ENCODE results near the gene EML6. TPM values are rescaled to one million over a fixed set of nuclear protein-coding genes. Genes with fewer than 3 reads are reported as not detected.

The EML6 gene
- total RNA-seq, 1 experiment from 2014 or later: 0.77 TPM

DNA sequence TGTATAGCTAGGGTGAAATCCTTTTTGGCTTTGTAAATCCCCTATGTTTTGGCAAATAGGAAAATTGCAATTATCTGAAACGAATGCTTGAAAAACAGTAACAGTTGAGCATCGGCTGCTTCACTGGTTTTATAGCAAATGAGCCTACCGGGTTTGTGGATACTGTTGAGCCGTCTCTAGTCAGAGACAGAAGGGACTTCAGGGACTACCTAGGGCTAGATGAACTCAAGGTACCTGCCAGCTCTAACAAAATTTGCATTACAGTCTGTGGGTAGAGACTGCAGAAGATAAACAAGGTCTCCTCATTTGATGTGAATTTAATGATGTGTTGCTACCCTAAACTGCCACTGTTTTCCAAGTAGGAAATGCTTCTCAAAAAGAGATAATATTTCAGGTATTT lies 101.1 kb downstream of the EML6 start:
- Mint-ChIP-seq H3K4me3 (ENCODE audit: unreplicated experiment) (no peak overlapping the region), H3K27me3 (ENCODE audit: insufficient read depth, unreplicated experiment) (no peaks in the 10 kb centered on the region), H3K9me3 (ENCODE audit: unreplicated experiment) (no peaks in the 10 kb centered on the region), H3K36me3 (ENCODE audit: insufficient read depth, unreplicated experiment) (no peaks in the 10 kb centered on the region), H3K27ac (ENCODE audit: low read depth, unreplicated experiment) (no peak overlapping the region), H3K4me1 (ENCODE audit: insufficient read depth, unreplicated experiment) (no peaks in the 10 kb centered on the region)
- no TSS peak for BruUV-seq (replicated peaks)
- DNase-seq (ENCODE audit: unreplicated experiment): no peak
- intact Hi-C loops (cut with micrococcal nuclease): no loop called here
- POLR2A ChIA-PET: no interaction called here
- TF ChIP-seq, protein P1, sequence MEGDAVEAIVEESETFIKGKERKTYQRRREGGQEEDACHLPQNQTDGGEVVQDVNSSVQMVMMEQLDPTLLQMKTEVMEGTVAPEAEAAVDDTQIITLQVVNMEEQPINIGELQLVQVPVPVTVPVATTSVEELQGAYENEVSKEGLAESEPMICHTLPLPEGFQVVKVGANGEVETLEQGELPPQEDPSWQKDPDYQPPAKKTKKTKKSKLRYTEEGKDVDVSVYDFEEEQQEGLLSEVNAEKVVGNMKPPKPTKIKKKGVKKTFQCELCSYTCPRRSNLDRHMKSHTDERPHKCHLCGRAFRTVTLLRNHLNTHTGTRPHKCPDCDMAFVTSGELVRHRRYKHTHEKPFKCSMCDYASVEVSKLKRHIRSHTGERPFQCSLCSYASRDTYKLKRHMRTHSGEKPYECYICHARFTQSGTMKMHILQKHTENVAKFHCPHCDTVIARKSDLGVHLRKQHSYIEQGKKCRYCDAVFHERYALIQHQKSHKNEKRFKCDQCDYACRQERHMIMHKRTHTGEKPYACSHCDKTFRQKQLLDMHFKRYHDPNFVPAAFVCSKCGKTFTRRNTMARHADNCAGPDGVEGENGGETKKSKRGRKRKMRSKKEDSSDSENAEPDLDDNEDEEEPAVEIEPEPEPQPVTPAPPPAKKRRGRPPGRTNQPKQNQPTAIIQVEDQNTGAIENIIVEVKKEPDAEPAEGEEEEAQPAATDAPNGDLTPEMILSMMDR (IDR thresholded peaks at IDR 0.05; ENCODE audit: unreplicated experiment): no peak
- CTCF ChIA-PET: interaction anchor here (1.0 kb wide), 1 partner anchor 14 kb away, joined by 3 read pairs; no protein-coding TSS in a partner anchor

DNA sequence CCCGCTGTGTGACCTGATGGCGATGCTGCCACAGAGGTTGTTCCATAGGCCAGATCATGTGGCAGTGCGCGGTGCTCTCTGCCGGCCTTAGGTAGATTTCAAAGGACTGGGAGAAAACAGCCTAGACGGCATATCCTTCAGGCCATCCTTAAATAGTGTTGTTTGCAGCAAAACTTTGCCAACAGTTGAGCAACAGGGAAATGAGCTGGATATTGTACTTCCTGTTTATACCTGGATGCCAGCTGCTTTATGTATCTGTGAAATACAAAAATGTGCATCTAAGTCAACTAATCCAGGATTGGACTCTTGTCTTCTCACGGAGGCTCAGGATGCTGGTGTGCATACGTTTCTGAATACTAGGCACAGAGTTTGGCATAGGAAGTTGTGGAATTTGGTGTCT lies 107.1 kb downstream of the EML6 start:
- Mint-ChIP-seq H3K4me3 (ENCODE audit: unreplicated experiment) (no peak overlapping the region), H3K36me3 (ENCODE audit: insufficient read depth, unreplicated experiment) (no peaks in the 10 kb centered on the region), H3K4me1 (ENCODE audit: insufficient read depth, unreplicated experiment) (no peaks in the 10 kb centered on the region), H3K27me3 (ENCODE audit: insufficient read depth, unreplicated experiment) (no peaks in the 10 kb centered on the region), H3K9me3 (ENCODE audit: unreplicated experiment) (no peaks in the 10 kb centered on the region), H3K27ac (ENCODE audit: low read depth, unreplicated experiment) (no peak overlapping the region)
- TF ChIP-seq, protein P1 (IDR thresholded peaks at IDR 0.05; ENCODE audit: unreplicated experiment): no peak
- ChIA-PET CTCF (interaction anchor here (5.6 kb wide), 1 partner anchor 8 kb away, joined by 40 read pairs; no protein-coding TSS in a partner anchor), POLR2A (interaction anchor here (1.0 kb wide), 1 partner anchor 19 kb away, joined by 3 read pairs; no protein-coding TSS in a partner anchor)
- no TSS peak for BruUV-seq (replicated peaks)
- intact Hi-C loops (cut with micrococcal nuclease): no loop called here
- DNase-seq (ENCODE audit: unreplicated experiment): peak; percentile 19

DNA sequence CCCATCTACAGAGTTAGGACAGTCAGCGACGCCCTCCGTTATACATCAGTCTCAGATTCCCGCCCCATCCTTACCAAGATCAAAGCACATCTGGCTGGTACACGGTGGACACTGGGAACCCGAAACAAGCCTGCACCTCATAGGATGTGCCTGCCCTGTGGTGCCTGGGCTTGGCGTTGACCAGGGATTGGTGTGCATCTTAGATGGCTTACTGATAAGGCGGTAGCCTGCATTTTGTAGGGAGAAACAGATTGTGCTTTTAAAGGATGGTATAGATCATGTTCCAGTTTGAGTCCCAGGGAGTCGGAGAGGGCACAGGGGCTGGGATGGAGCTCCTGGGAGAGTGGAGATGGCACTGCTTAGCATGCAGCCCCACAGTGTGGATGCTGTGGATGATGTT lies 108.0 kb downstream of the EML6 start:
- H3K4me3 Mint-ChIP-seq (ENCODE audit: unreplicated experiment): no peak overlapping the region
- BruUV-seq (replicated peaks): no TSS peak
- ChIA-PET CTCF (no interaction called here), POLR2A (no interaction called here)
- H3K9me3 Mint-ChIP-seq (ENCODE audit: unreplicated experiment): no peaks in the 10 kb centered on the region
- TF ChIP-seq, protein P1 (IDR thresholded peaks at IDR 0.05; ENCODE audit: unreplicated experiment): no peak
- H3K27ac Mint-ChIP-seq (ENCODE audit: low read depth, unreplicated experiment): no peak overlapping the region
- intact Hi-C loops (cut with micrococcal nuclease): no loop called here
- no peaks in the 10 kb centered on the region for H3K4me1 Mint-ChIP-seq (ENCODE audit: insufficient read depth, unreplicated experiment)
- no peak for DNase-seq (ENCODE audit: unreplicated experiment)
- no peaks in the 10 kb centered on the region for H3K36me3 Mint-ChIP-seq (ENCODE audit: insufficient read depth, unreplicated experiment)
- H3K27me3 Mint-ChIP-seq (ENCODE audit: insufficient read depth, unreplicated experiment): no peaks in the 10 kb centered on the region

- no peak overlapping the region for H3K27ac Mint-ChIP-seq (ENCODE audit: low read depth, unreplicated experiment)
- CTCF ChIA-PET: interaction anchor here (0.7 to 0.8 kb wide), 2 partner anchors 9 to 191 kb away, joined by 3 to 5 read pairs; no protein-coding TSS in a partner anchor
- H3K4me3 Mint-ChIP-seq (ENCODE audit: unreplicated experiment): no peak overlapping the region
- H3K27me3 Mint-ChIP-seq (ENCODE audit: insufficient read depth, unreplicated experiment): no peaks in the 10 kb centered on the region
- TF ChIP-seq, protein P1 (IDR thresholded peaks at IDR 0.05; ENCODE audit: unreplicated experiment): no peak
- intact Hi-C loops (cut with micrococcal nuclease): loop anchor here (5.0 kb wide), 1 partner anchor 333 kb away; no protein-coding TSS in a partner anchor
- H3K9me3 Mint-ChIP-seq (ENCODE audit: unreplicated experiment): no peaks in the 10 kb centered on the region
- DNase-seq (ENCODE audit: unreplicated experiment): no peak
- H3K36me3 Mint-ChIP-seq (ENCODE audit: insufficient read depth, unreplicated experiment): no peaks in the 10 kb centered on the region
- BruUV-seq (replicated peaks): no TSS peak
- POLR2A ChIA-PET: no interaction called here
- H3K4me1 Mint-ChIP-seq (ENCODE audit: insufficient read depth, unreplicated experiment): no peaks in the 10 kb centered on the region
Observed at GRCh38 chr2:54834721-54835120, 111.3 kb downstream of the EML6 start.

Measured in MCF 10A (cell line).